ENCODE results near the gene MAGI2. TPM values are rescaled to one million over a fixed set of nuclear protein-coding genes. Genes with fewer than 3 reads are reported as not detected.

The MAGI2 gene
- total and polyA plus RNA-seq, 2 experiments from 2014 or later: 16.8 to 24.7 TPM

DNA sequence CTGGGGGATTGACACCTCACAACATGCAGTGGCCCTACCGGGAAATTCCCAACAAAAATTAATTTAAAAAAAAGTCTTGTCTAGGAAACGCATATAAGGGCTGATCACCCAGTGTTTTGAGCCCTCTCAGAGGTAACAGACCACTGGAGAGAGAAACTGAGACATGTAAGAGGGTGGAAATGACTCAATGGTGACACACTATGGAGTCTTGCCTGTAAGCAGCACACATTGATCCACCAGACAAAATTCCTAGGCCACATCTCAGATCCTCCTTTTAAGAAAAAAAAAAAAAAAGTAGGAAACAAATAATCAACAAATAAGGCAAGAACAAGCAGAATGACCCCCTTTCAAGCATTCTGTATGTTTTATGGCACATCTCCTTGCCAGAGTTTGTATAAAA is 296.2 kb downstream of the MAGI2 start:
- Histone ChIP-seq H3K4me3 (no peak overlapping the region), H3K36me3 (no peaks in the 10 kb centered on the region), H3K27ac (no peak overlapping the region), H3K27me3 (no peaks in the 10 kb centered on the region), H3K9me3 (ENCODE audit: low read depth) (no peaks in the 10 kb centered on the region), H3K4me1 (ENCODE audit: low read depth) (no peaks in the 10 kb centered on the region)
- TF ChIP-seq, protein P1, sequence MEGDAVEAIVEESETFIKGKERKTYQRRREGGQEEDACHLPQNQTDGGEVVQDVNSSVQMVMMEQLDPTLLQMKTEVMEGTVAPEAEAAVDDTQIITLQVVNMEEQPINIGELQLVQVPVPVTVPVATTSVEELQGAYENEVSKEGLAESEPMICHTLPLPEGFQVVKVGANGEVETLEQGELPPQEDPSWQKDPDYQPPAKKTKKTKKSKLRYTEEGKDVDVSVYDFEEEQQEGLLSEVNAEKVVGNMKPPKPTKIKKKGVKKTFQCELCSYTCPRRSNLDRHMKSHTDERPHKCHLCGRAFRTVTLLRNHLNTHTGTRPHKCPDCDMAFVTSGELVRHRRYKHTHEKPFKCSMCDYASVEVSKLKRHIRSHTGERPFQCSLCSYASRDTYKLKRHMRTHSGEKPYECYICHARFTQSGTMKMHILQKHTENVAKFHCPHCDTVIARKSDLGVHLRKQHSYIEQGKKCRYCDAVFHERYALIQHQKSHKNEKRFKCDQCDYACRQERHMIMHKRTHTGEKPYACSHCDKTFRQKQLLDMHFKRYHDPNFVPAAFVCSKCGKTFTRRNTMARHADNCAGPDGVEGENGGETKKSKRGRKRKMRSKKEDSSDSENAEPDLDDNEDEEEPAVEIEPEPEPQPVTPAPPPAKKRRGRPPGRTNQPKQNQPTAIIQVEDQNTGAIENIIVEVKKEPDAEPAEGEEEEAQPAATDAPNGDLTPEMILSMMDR (IDR thresholded peaks at IDR 0.05; ENCODE audit: low read depth, low read length): no peak
- no peak for DNase-seq (ENCODE audit: low read depth in 1 of 2, low spot score in 1 of 2)

DNA sequence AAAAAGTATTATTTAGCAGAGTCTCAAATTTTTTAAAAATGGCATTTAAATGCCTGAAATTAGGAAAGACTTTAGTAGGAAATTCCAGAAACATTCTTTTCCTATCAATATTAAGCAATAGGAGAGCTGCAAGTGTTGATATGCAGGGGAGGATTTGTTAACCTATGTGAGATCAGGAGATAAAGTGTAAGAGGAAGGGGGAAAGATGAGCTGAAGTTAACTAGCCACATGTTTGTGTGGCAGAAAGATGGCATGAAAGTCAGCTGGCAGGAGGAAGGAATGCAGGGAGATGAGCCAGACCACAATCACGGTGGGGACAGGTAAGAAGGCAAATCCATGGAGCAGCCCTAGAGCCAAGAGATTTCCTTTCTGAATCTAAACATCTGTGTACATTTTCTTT is 303.6 kb downstream of the MAGI2 start:
- no peak overlapping the region for H3K27ac ChIP-seq
- no peak overlapping the region for H3K4me3 ChIP-seq
- no peaks in the 10 kb centered on the region for H3K27me3 ChIP-seq
- no peaks in the 10 kb centered on the region for H3K4me1 ChIP-seq (ENCODE audit: low read depth)
- TF ChIP-seq, protein P1 (IDR thresholded peaks at IDR 0.05; ENCODE audit: low read depth, low read length): no peak
- DNase-seq (ENCODE audit: low read depth in 1 of 2, low spot score in 1 of 2): peak in 1 of 2 donors; percentile 1
- H3K36me3 ChIP-seq: no peaks in the 10 kb centered on the region
- no peaks in the 10 kb centered on the region for H3K9me3 ChIP-seq (ENCODE audit: low read depth)

DNA sequence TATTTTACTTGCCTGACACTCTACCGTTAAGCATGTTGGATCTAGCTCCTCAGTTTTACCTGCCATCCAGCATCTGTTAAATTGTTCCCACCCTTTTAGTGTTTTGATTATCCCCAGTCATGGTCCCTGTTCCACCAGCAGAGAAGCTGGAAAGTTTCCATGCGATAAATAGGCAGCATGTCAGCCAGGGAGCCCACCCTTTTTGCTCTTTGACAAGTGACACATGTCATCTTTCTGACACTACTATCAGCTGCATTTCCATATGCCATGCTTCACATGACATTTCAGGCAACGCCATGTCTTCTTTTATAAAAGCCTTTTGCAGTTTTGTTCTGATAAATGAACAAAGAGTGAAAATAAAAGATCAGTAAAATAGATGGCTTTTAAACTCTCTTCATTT is 310.8 kb downstream of the MAGI2 start:
- TF ChIP-seq, protein P1 (IDR thresholded peaks at IDR 0.05; ENCODE audit: low read depth, low read length): no peak
- no peak for DNase-seq (ENCODE audit: low read depth in 1 of 2, low spot score in 1 of 2)
- Histone ChIP-seq H3K4me1 (ENCODE audit: low read depth) (no peaks in the 10 kb centered on the region), H3K27ac (no peak overlapping the region), H3K36me3 (no peaks in the 10 kb centered on the region), H3K4me3 (no peak overlapping the region), H3K9me3 (ENCODE audit: low read depth) (no peaks in the 10 kb centered on the region), H3K27me3 (no peaks in the 10 kb centered on the region)

DNA sequence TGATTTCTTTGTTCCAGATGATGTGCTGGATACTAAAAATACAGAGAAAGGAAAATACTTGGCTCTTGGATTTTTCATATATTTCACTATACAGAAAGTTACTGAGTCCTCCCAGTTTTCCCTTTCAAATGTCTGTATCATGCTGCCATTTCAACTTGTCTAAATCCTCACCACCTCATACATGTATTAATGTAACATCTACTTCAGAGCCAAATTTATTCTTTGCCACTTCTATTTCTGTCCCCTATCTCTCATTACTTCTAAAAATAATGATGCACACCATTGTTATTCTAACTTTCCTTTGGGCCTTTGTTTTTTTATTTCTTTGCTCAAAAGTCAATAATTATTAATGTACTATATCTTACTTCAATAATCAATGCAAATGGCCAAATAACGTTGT is 312.2 kb downstream of the MAGI2 start:
- DNase-seq (ENCODE audit: low read depth in 1 of 2, low spot score in 1 of 2): no peak
- Histone ChIP-seq H3K4me3 (no peak overlapping the region), H3K4me1 (ENCODE audit: low read depth) (no peaks in the 10 kb centered on the region), H3K27ac (no peak overlapping the region), H3K9me3 (ENCODE audit: low read depth) (no peaks in the 10 kb centered on the region), H3K27me3 (no peaks in the 10 kb centered on the region), H3K36me3 (no peaks in the 10 kb centered on the region)
- TF ChIP-seq, protein P1 (IDR thresholded peaks at IDR 0.05; ENCODE audit: low read depth, low read length): no peak

DNA sequence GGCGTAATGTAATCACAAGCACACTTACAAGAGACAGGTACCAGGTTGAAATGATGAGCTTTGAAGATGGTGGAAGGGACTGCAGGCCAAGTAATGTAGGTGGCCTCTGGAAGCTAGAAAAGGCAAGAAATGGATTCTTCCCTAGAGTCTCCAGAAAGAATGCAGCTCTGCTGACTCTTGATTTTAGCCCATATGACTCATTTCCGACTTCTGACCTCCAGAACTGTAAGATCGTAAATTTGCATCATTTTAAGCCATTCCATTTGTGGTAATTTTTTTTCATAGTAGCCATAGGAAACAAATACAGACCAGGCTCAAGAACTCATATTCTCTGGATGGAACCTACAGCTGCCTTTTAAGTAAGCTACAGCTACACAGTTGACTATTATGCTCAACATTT is 315.5 kb downstream of the MAGI2 start:
- Histone ChIP-seq H3K4me3 (no peak overlapping the region), H3K9me3 (ENCODE audit: low read depth) (no peaks in the 10 kb centered on the region), H3K36me3 (no peaks in the 10 kb centered on the region), H3K4me1 (ENCODE audit: low read depth) (no peaks in the 10 kb centered on the region), H3K27ac (no peak overlapping the region), H3K27me3 (no peaks in the 10 kb centered on the region)
- TF ChIP-seq, protein P1 (IDR thresholded peaks at IDR 0.05; ENCODE audit: low read depth, low read length): no peak
- peak in 1 of 2 donors; percentile 18 for DNase-seq (ENCODE audit: low read depth in 1 of 2, low spot score in 1 of 2)

Data from cardiac muscle cell (in vitro differentiated cells and primary cell).